Heart right ventricle (tissue), 16 donors: ENCODE data around the gene OPRD1. TPM values are rescaled to one million over a fixed set of nuclear protein-coding genes. Genes with fewer than 3 reads are reported as not detected.

Experiments used
- ATAC-seq, 8 donors: fragments of 200-7000 bp; cut with Tn5 transposase; one replicate each; pipeline ENCODE4 v1.9.1; 2020; ENCODE audit warnings: mild to moderate bottlenecking in 8 of 8, moderate library complexity in 8 of 8, moderate number of reproducible peaks in 1 of 8
- DNase-seq, 2 donors: peaks; one replicate each; pipeline ENCODE4 v3.0.0-alpha.2; 2020
- H3K27ac ChIP-seq, 10 donors: fragments of 200-600 bp; sonication (generic) in 2 of 10; one replicate each; pipeline versions ENCODE4 v1.5.0 to v1.8.0; 2020 to 2022; ENCODE audit warnings: mild to moderate bottlenecking in 3 of 10
- H3K27me3 ChIP-seq, 7 donors: fragments of 200-600 bp; one replicate each; pipeline ENCODE4 v1.8.0; 2021 to 2022; ENCODE audit warnings: mild to moderate bottlenecking in 2 of 7
- H3K36me3 ChIP-seq, 9 donors: fragments of 200-600 bp; sonication (generic) in 1 of 9; one replicate each; pipeline versions ENCODE4 v1.5.0 to v1.8.0; 2020 to 2022; ENCODE audit warnings: mild to moderate bottlenecking in 2 of 9
- H3K4me1 ChIP-seq, 9 donors: fragments of 200-600 bp; sonication (generic) in 1 of 9; one replicate each; pipeline versions ENCODE4 v1.5.0 to v1.8.0; 2020 to 2022; ENCODE audit warnings: mild to moderate bottlenecking in 4 of 9
- H3K4me3 ChIP-seq, 10 donors: fragments of 200-600 bp; sonication (generic) in 2 of 10; one replicate each; pipeline versions ENCODE4 v1.5.0 to v1.8.0; 2020 to 2022; ENCODE audit warnings: mild to moderate bottlenecking in 7 of 10, moderate library complexity in 2 of 10
- H3K9me3 ChIP-seq, 11 donors: fragments of 200-600 bp in 10 of 11; sonication (generic) in 2 of 11; one replicate each; pipeline versions ENCODE4 v1.5.0 to v1.8.0; 2013 to 2022; ENCODE audit warnings: mild to moderate bottlenecking in 2 of 11, control low read depth in 1 of 11, moderate library complexity in 1 of 11
- WGBS, 2 donors: extraction: QIAGEN DNeasy Blood & Tissue Kit; methylation state at CpG; one replicate each; pipeline ENCODE4 v1.1.7; 2013; ENCODE audit warnings: inconsistent platforms in 1 of 2; 5-methylcytosine and 5-hydroxymethylcytosine counted together
- intact Hi-C, 10 donors: fragments of 100-400 bp; cut with DNase I; formaldehyde crosslinking; loops; one replicate each; pipeline versions ENCODE4 v1.11.1 to v1.14.2; 2022
- polyA plus RNA-seq, 2 donors: library from polyadenylated mRNA; stranded (reverse); fragments of 200-250 nt; gene quantifications; one replicate each; pipeline ENCODE4 v1.2.3, GENCODE V29; 2013
- total RNA-seq, 10 donors: library from RNA; stranded (reverse); fragmentation: NEBNext Ultra II Directional in 3 of 10; extraction: Animal tissue kit (Norgen Biotek cat#: 25700) in 3 of 10; gene quantifications; one replicate each; pipeline versions ENCODE4 v1.2.1 to v1.2.4, GENCODE V29; 2021 to 2023
- TF ChIP-seq, protein P1 (sequence below), 9 donors: fragments of 200-600 bp; sonication (generic) in 2 of 9; IDR thresholded peaks; one replicate each; pipeline versions ENCODE4 v1.5.0 to v1.8.0; 2021 to 2022; ENCODE audit warnings: antibody characterized with exemption in 9 of 9, mild to moderate bottlenecking in 5 of 9, moderate library complexity in 1 of 9
- donor health status: Arrhythmogenic right ventricular cardiomyopathy.
- donor health status: ischemic (EF 13 %, LVEDD 7.1; RV severe dilation, severe dysfunction).
- donor health status: healthy with polysubstance abuse.
- donor health status: DM: no; HTN: yes; CAD: no.
- donor health status: DM: no; HTN: no; CAD: no.
- donor health status: ischemic (EF 25% LVEDD 6.9; RV normal size, moderate dysfunction).
- donor health status: ischemic (EF 25% LVEDD 5.7; RV mildly dilated, moderate dysfunction).
- donor health status: healthy.
- donor health status: DM: yes; HTN: yes; CAD: no.
- donor health status: Ischemic cardiomyopathy.
- donor health status: ischemic (EF 35%, LVEDD 5.7; RV mildly dilated, moderate dysfunction).
- donor health status: nonischemic (EF 11% LVEDD 7.7; RV severe dilation, severe dysfunction).
- donor health status: DM: yes; HTN: yes; CAD: no.
- donor health status: PGD.
- donor health status: ischemic (EF 29% LVEDD 5.4; RV normal size, mild dysfunction).
- donor health status: nonischemic (EF 23%, LVEDD 6.1; RV moderate dilation, normal function).

OPRD1 gene
- total and polyA plus RNA-seq, 12 donors, result 0.02 to 0.04 TPM; not detected in 10

DNA sequence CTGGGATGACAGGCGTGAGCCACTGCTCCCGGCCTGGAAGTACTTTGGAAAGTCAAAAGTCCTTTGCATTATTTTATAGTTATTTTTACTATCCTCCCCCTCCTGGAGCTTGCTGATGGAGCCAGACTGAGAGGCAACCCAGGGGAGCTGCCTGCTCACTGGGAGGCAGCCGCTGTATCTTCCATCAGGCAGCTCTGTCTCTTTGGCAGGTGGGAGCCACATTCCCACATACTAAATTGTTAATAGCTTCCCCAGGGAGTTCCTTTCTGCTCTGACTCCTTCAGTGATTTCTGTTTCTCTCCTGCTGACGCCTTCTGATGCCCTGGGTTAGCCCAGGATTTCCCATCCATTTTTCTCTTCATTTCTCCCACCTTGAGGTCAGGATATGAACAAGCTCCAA is 4.9 kb upstream of the OPRD1 start:
- 49 to 53% methylated on average over 4 of the region's 4 CpGs for WGBS, 2 donors
- DNase-seq (no peak), ATAC-seq (no peak)
- Histone ChIP-seq H3K9me3 (no peaks in the 10 kb centered on the region), H3K36me3 (no peaks in the 10 kb centered on the region), H3K27ac (no peak overlapping the region), H3K4me3 (no peak overlapping the region), H3K4me1 (no peaks in the 10 kb centered on the region), H3K27me3 (peaks cover 0 to 46% (median 26%) of the 10 kb centered on the region in 7 donors)
- TF ChIP-seq, protein P1, sequence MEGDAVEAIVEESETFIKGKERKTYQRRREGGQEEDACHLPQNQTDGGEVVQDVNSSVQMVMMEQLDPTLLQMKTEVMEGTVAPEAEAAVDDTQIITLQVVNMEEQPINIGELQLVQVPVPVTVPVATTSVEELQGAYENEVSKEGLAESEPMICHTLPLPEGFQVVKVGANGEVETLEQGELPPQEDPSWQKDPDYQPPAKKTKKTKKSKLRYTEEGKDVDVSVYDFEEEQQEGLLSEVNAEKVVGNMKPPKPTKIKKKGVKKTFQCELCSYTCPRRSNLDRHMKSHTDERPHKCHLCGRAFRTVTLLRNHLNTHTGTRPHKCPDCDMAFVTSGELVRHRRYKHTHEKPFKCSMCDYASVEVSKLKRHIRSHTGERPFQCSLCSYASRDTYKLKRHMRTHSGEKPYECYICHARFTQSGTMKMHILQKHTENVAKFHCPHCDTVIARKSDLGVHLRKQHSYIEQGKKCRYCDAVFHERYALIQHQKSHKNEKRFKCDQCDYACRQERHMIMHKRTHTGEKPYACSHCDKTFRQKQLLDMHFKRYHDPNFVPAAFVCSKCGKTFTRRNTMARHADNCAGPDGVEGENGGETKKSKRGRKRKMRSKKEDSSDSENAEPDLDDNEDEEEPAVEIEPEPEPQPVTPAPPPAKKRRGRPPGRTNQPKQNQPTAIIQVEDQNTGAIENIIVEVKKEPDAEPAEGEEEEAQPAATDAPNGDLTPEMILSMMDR (IDR thresholded peaks at IDR 0.05), result no peak
- intact Hi-C loops, result no loop called here

- no peak for ATAC-seq
- intact Hi-C loops, result no loop called here
Observed at GRCh38 chr1:28807986-28808385, 4.0 kb upstream of the OPRD1 start.

DNA sequence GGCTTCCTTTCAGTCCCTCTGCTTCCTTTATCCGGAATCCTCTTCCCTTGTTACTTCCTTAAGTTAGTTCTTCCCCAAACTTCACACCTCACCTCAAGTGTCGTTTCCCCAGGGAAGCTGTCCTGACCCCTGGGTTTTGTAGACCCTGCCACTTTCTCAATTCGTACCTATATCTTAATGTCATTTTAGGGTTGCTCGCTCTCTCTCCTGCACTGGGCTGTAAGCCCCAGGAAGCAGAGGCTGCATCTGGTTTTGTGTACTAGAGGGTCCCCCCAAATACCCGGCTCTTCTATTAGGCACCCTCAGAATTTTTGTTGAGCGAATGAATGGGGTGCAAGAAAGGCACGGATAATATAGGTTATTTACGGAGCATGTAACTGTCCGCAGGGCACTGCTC is 603 bp upstream of the OPRD1 start:
- Histone ChIP-seq H3K4me3 (no peak overlapping the region), H3K4me1 (peaks cover 0 to 4% (median 0%) of the 10 kb centered on the region in 9 donors), H3K9me3 (no peaks in the 10 kb centered on the region), H3K27ac (no peak overlapping the region), H3K36me3 (no peaks in the 10 kb centered on the region), H3K27me3 (peaks cover 0 to 84% (median 65%) of the 10 kb centered on the region in 7 donors)
- TF ChIP-seq, protein P1 (IDR thresholded peaks at IDR 0.05), result no peak
- DNase-seq, result no peak
- intact Hi-C loops, result loop anchor here in 1 of 10 donors (5.0 kb wide), 1 partner anchor 56 kb away; no protein-coding TSS in a partner anchor
- 66 to 70% methylated on average over 9 of the region's 9 CpGs for WGBS, 2 donors
- no peak for ATAC-seq

More at GRCh38 chr1:28807986-28808385, 4.0 kb upstream of the OPRD1 start:
- Histone ChIP-seq H3K27me3 (peaks cover 0 to 55% (median 35%) of the 10 kb centered on the region in 7 donors), H3K27ac (no peak overlapping the region), H3K4me3 (no peak overlapping the region), H3K9me3 (no peaks in the 10 kb centered on the region), H3K36me3 (no peaks in the 10 kb centered on the region), H3K4me1 (peaks cover 0 to 4% (median 0%) of the 10 kb centered on the region in 9 donors)
- TF ChIP-seq, protein P1 (IDR thresholded peaks at IDR 0.05), result no peak
- 83% methylated on average over 4 of the region's 4 CpGs for WGBS, 2 donors
- no peak for DNase-seq

DNA sequence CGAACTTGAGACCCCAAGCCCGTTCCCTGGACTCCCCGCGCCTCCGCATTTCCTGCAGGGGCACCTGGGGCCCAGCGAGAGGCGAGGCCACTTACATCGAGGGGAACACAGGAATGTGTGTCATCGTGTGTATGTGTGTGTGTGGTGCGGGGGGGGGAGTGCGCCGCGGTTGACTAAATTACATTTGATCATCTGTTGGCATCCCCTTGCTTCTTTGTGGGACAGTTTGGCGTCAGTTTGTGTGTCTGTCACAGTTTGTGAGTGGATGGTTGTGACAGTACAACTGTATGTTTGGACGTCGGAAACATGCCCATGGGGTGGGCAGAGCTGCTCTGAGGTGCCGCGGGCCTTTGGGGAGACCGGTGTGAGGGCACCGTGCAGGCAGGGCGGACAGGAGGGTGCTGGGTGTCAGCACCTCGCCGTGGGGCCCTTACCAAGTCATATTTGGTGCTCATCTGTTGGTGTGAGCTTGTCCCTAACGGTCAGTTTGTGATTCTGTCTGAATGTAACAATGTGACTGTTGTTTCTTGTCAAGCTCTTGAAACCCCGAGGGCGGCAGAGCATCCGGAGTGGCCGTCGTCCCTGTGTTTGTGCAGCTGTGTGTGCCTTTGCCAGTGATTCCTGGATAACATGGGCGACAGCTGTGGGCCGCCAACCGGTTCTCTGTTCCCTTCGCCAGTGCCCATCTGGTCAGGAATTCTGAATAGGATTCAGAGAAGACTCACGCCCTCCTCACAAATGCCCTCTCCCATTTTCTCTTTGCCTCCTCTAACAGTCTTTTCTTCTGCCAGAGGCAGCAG is 899 bp downstream of the OPRD1 start:
- intact Hi-C loops, result loop anchor here in 1 of 10 donors (5.0 kb wide), 1 partner anchor 54 kb away; no protein-coding TSS in a partner anchor
- 35 to 38% methylated on average over 34 of the region's 34 CpGs for WGBS, 2 donors
- no peaks in the 10 kb centered on the region for H3K36me3 ChIP-seq
- H3K9me3 ChIP-seq, result no peaks in the 10 kb centered on the region
- H3K4me3 ChIP-seq, result no peak overlapping the region
- H3K4me1 ChIP-seq, result peaks cover 0 to 4% (median 0%) of the 10 kb centered on the region in 9 donors
- H3K27ac ChIP-seq, result no peak overlapping the region
- ATAC-seq (no peak), DNase-seq (no peak)
- H3K27me3 ChIP-seq, result peaks cover 0 to 98% (median 77%) of the 10 kb centered on the region in 7 donors
- TF ChIP-seq, protein P1 (IDR thresholded peaks at IDR 0.05), result no peak
